GM23338 (cell line): ENCODE results near the gene KCNJ4. TPM values are rescaled to one million over a fixed set of nuclear protein-coding genes. Genes with fewer than 3 reads are reported as not detected.

Experiments used
- ATAC-seq: fragments of 200-7000 bp; cut with Tn5 transposase; 3 replicates; pipeline ENCODE4 v1.9.1; 2020
- DNase-seq: peaks from one replicate; pipeline ENCODE4 v3.0.0-alpha.2; 2015; ENCODE audit warnings: low spot score
- H2AFZ ChIP-seq: fragments of 200-600 bp; sonication (generic); 2 replicates; pipeline ENCODE4 v1.8.0; 2016; ENCODE audit warnings: antibody characterized with exemption, mild to moderate bottlenecking, moderate library complexity
- H3F3A ChIP-seq: fragments of 200-600 bp; sonication (generic); replicated peaks from 2 replicates; pipeline ENCODE4 v1.8.0; 2017; ENCODE audit warnings: antibody characterized with exemption, mixed run types, low read depth
- H3K27ac ChIP-seq: fragments of 200-600 bp; sonication (generic); 2 replicates; pipeline ENCODE4 v1.6.1; 2016; ENCODE audit warnings: low read depth
- H3K27me3 ChIP-seq: fragments of 200-600 bp; sonication (generic); 2 replicates; pipeline ENCODE4 v1.8.0; 2016; ENCODE audit warnings: mild to moderate bottlenecking, mixed run types, moderate library complexity; ENCODE audit not compliant: insufficient read depth
- H3K36me3 ChIP-seq: fragments of 200-600 bp; sonication (generic); 2 replicates; pipeline ENCODE4 v1.8.0; 2016; ENCODE audit warnings: mild to moderate bottlenecking; ENCODE audit not compliant: insufficient read depth
- H3K4me1 ChIP-seq: fragments of 200-600 bp; sonication (generic); 2 replicates; pipeline ENCODE4 v1.8.0; 2016; ENCODE audit warnings: mild to moderate bottlenecking, moderate library complexity; ENCODE audit not compliant: insufficient read depth
- H3K4me2 ChIP-seq: fragments of 200-600 bp; sonication (generic); 2 replicates; pipeline ENCODE4 v1.7.1; 2017; ENCODE audit warnings: mixed run types
- H3K4me3 ChIP-seq: fragments of 200-600 bp; sonication (generic); 2 replicates; pipeline ENCODE4 v1.6.1; 2016; ENCODE audit warnings: mixed run types
- H3K79me2 ChIP-seq: fragments of 200-600 bp; sonication (generic); replicated peaks from 2 replicates; pipeline ENCODE4 v1.8.0; 2017; ENCODE audit warnings: mild to moderate bottlenecking; ENCODE audit not compliant: insufficient read depth
- H3K9me2 ChIP-seq: fragments of 200-600 bp; sonication (generic); 2 replicates; pipeline ENCODE4 v1.8.0; 2017; ENCODE audit not compliant: insufficient read depth
- H4K20me1 ChIP-seq: fragments of 200-600 bp; sonication (generic); replicated peaks from 2 replicates; pipeline ENCODE4 v1.8.0; 2017; ENCODE audit warnings: mild to moderate bottlenecking; ENCODE audit not compliant: insufficient read depth
- H3K27ac Mint-ChIP-seq: 2 replicates; pipeline ENCODE4 v1.8.0; 2020; ENCODE audit warnings: inconsistent platforms, mild to moderate bottlenecking, moderate library complexity, mixed read lengths
- H3K27me3 Mint-ChIP-seq: 3 replicates; pipeline ENCODE4 v1.8.0; 2022; ENCODE audit warnings: low read depth, mild to moderate bottlenecking, moderate library complexity, mixed read lengths, inconsistent platforms; ENCODE audit not compliant: insufficient read depth, poor library complexity
- H3K36me3 Mint-ChIP-seq: 3 replicates; pipeline ENCODE4 v1.8.0; 2021; ENCODE audit warnings: low read depth, mild to moderate bottlenecking, inconsistent platforms, moderate library complexity, mixed read lengths
- H3K4me1 Mint-ChIP-seq: 3 replicates; pipeline ENCODE4 v1.8.0; 2020; ENCODE audit warnings: mild to moderate bottlenecking, inconsistent platforms, mixed read lengths
- H3K4me3 Mint-ChIP-seq: 3 replicates; pipeline ENCODE4 v1.8.0; 2021; ENCODE audit warnings: moderate library complexity, mild to moderate bottlenecking, inconsistent platforms, mixed read lengths
- H3K9me3 Mint-ChIP-seq: 3 replicates; pipeline ENCODE4 v1.8.0; 2020; ENCODE audit warnings: moderate library complexity, mild to moderate bottlenecking, inconsistent platforms, mixed read lengths
- CREB1 ChIP-seq: fragments of 250-450 bp; sonication (Bioruptor Pico); IDR thresholded peaks from 2 replicates; pipeline ENCODE4 v1.5.0; 2020; ENCODE audit warnings: low read depth, mild to moderate bottlenecking, moderate library complexity
- EZH2 ChIP-seq: fragments of 200-600 bp; sonication (generic); IDR thresholded peaks from one replicate; pipeline ENCODE4 v1.8.0; 2017; ENCODE audit warnings: antibody characterized with exemption, mild to moderate bottlenecking, low read depth; ENCODE audit not compliant: unreplicated experiment
- EZH2phosphoT487 ChIP-seq: fragments of 200-600 bp; sonication (generic); IDR thresholded peaks from one replicate; pipeline ENCODE4 v1.8.1; 2018; ENCODE audit warnings: antibody characterized with exemption; ENCODE audit not compliant: unreplicated experiment
- JUNB ChIP-seq: IDR thresholded peaks from one replicate; pipeline ENCODE4 v1.6.1; 2016; ENCODE audit warnings: antibody characterized with exemption; ENCODE audit not compliant: unreplicated experiment
- NANOG ChIP-seq: IDR thresholded peaks from 2 replicates; pipeline ENCODE4 v1.6.1; 2016; ENCODE audit warnings: antibody characterized with exemption, borderline replicate concordance
- POLR2AphosphoS5 ChIP-seq: IDR thresholded peaks from 2 replicates; pipeline ENCODE4 v1.6.1; 2016; ENCODE audit warnings: antibody characterized with exemption, low read depth
- STAT1 ChIP-seq: IDR thresholded peaks from one replicate; pipeline ENCODE4 v1.6.1; 2016; ENCODE audit warnings: antibody characterized with exemption; ENCODE audit not compliant: unreplicated experiment
- ZNF114 ChIP-seq: fragments of 250-450 bp; sonication (Bioruptor Pico); IDR thresholded peaks from 2 replicates; pipeline ENCODE4 v1.5.0; 2020; ENCODE audit warnings: mild to moderate bottlenecking, moderate library complexity
- ZNF331 ChIP-seq: fragments of 250-450 bp; sonication (Bioruptor Pico); IDR thresholded peaks from 2 replicates; pipeline ENCODE4 v1.5.0; 2020; ENCODE audit warnings: low read depth, mild to moderate bottlenecking, moderate library complexity
- polyA plus RNA-seq: library from polyadenylated mRNA; unstranded; fragments of >200 nt; fragmentation: Nextera tagmentation; extraction: Ambion mirVana; gene quantifications from 2 replicates; pipeline ENCODE4 v1.2.1, GENCODE V29; 2016
- total RNA-seq: library from RNA; depleted of rRNA; stranded (reverse); fragments of >200 nt; shearing (Covaris generic); gene quantifications from 2 replicates; pipeline ENCODE4 v1.2.3, GENCODE V29; 2014
- TF ChIP-seq, protein P1 (sequence below): IDR thresholded peaks from one replicate; pipeline ENCODE4 v1.6.1; 2018; ENCODE audit warnings: antibody characterized with exemption; ENCODE audit not compliant: unreplicated experiment
- TF ChIP-seq, protein P2 (sequence below): fragments of 250-450 bp; sonication (Bioruptor Pico); IDR thresholded peaks from 2 replicates; pipeline ENCODE4 v1.5.0; 2020; ENCODE audit warnings: mild to moderate bottlenecking, moderate library complexity
- TF ChIP-seq, protein P3 (sequence below), 2 experiments: fragments of 200-600 bp in 1 of 2; sonication (generic) in 1 of 2; conservative IDR thresholded peaks; 2 replicates each; pipeline versions ENCODE4 v1.5.1 to v1.6.1; 2016 to 2017; ENCODE audit warnings: antibody characterized with exemption in 2 of 2, low read depth in 2 of 2, mild to moderate bottlenecking in 2 of 2, moderate library complexity in 1 of 2
- TF ChIP-seq, protein P4 (sequence below): IDR thresholded peaks from 2 replicates; pipeline ENCODE4 v1.6.1; 2016; ENCODE audit warnings: antibody characterized with exemption

KCNJ4 gene
- total and polyA plus RNA-seq, 2 experiments from 2014 or later, result 0.23 to 1.3 TPM

DNA sequence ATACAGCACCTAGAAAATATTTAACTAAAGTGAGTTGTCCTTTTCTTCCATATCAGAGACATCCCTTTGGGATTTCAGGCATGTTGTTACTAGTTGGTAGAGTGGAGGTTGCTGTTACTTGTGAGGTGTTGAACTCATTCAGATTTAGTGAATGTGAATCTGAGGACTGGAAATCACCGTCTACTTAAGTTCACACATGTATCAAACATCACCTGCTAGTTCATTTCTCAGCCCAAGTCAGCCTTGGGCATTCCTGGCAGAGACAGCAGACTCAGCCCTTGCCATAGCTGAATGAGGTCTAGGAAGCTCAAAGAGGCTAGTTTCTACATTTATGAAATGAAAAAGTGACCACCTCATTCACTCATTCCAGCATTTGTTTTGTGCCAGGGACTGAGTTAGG lies 22.6 kb upstream of the KCNJ4 start:
- H3F3A ChIP-seq, result peaks cover 26% of the 10 kb centered on the region
- ATAC-seq, result no peak
- H3K27me3 ChIP-seq, result no peaks in the 10 kb centered on the region
- no peak overlapping the region for H2AFZ ChIP-seq
- Mint-ChIP-seq H3K4me1 (peaks cover 4% of the 10 kb centered on the region; the same call in 2 of the 3 replicates), H3K27ac (no peak overlapping the region), H3K9me3 (no peaks in the 10 kb centered on the region), H3K27me3 (peaks cover 11% of the 10 kb centered on the region), H3K36me3 (peaks cover 21% of the 10 kb centered on the region; the same call in 2 of the 3 replicates), H3K4me3 (no peak overlapping the region)
- peaks cover 7% of the 10 kb centered on the region; the same call in 1 of the 2 replicates for H3K36me3 ChIP-seq
- H3K4me1 ChIP-seq, result no peaks in the 10 kb centered on the region
- H3K27ac ChIP-seq, result no peak overlapping the region
- peaks cover 10% of the 10 kb centered on the region for H4K20me1 ChIP-seq
- TF ChIP-seq NANOG (no peak), ZNF331 (CRISPR knock-in tag) (no peak), ZNF114 (no peak), STAT1 (no peak), POLR2AphosphoS5 (no peak), JUNB (no peak), CREB1 (CRISPR knock-in tag) (no peak), EZH2phosphoT487 (no peak), EZH2 (no peak)
- TF ChIP-seq, protein P1, sequence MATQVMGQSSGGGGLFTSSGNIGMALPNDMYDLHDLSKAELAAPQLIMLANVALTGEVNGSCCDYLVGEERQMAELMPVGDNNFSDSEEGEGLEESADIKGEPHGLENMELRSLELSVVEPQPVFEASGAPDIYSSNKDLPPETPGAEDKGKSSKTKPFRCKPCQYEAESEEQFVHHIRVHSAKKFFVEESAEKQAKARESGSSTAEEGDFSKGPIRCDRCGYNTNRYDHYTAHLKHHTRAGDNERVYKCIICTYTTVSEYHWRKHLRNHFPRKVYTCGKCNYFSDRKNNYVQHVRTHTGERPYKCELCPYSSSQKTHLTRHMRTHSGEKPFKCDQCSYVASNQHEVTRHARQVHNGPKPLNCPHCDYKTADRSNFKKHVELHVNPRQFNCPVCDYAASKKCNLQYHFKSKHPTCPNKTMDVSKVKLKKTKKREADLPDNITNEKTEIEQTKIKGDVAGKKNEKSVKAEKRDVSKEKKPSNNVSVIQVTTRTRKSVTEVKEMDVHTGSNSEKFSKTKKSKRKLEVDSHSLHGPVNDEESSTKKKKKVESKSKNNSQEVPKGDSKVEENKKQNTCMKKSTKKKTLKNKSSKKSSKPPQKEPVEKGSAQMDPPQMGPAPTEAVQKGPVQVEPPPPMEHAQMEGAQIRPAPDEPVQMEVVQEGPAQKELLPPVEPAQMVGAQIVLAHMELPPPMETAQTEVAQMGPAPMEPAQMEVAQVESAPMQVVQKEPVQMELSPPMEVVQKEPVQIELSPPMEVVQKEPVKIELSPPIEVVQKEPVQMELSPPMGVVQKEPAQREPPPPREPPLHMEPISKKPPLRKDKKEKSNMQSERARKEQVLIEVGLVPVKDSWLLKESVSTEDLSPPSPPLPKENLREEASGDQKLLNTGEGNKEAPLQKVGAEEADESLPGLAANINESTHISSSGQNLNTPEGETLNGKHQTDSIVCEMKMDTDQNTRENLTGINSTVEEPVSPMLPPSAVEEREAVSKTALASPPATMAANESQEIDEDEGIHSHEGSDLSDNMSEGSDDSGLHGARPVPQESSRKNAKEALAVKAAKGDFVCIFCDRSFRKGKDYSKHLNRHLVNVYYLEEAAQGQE, result no peak
- TF ChIP-seq, protein P2, sequence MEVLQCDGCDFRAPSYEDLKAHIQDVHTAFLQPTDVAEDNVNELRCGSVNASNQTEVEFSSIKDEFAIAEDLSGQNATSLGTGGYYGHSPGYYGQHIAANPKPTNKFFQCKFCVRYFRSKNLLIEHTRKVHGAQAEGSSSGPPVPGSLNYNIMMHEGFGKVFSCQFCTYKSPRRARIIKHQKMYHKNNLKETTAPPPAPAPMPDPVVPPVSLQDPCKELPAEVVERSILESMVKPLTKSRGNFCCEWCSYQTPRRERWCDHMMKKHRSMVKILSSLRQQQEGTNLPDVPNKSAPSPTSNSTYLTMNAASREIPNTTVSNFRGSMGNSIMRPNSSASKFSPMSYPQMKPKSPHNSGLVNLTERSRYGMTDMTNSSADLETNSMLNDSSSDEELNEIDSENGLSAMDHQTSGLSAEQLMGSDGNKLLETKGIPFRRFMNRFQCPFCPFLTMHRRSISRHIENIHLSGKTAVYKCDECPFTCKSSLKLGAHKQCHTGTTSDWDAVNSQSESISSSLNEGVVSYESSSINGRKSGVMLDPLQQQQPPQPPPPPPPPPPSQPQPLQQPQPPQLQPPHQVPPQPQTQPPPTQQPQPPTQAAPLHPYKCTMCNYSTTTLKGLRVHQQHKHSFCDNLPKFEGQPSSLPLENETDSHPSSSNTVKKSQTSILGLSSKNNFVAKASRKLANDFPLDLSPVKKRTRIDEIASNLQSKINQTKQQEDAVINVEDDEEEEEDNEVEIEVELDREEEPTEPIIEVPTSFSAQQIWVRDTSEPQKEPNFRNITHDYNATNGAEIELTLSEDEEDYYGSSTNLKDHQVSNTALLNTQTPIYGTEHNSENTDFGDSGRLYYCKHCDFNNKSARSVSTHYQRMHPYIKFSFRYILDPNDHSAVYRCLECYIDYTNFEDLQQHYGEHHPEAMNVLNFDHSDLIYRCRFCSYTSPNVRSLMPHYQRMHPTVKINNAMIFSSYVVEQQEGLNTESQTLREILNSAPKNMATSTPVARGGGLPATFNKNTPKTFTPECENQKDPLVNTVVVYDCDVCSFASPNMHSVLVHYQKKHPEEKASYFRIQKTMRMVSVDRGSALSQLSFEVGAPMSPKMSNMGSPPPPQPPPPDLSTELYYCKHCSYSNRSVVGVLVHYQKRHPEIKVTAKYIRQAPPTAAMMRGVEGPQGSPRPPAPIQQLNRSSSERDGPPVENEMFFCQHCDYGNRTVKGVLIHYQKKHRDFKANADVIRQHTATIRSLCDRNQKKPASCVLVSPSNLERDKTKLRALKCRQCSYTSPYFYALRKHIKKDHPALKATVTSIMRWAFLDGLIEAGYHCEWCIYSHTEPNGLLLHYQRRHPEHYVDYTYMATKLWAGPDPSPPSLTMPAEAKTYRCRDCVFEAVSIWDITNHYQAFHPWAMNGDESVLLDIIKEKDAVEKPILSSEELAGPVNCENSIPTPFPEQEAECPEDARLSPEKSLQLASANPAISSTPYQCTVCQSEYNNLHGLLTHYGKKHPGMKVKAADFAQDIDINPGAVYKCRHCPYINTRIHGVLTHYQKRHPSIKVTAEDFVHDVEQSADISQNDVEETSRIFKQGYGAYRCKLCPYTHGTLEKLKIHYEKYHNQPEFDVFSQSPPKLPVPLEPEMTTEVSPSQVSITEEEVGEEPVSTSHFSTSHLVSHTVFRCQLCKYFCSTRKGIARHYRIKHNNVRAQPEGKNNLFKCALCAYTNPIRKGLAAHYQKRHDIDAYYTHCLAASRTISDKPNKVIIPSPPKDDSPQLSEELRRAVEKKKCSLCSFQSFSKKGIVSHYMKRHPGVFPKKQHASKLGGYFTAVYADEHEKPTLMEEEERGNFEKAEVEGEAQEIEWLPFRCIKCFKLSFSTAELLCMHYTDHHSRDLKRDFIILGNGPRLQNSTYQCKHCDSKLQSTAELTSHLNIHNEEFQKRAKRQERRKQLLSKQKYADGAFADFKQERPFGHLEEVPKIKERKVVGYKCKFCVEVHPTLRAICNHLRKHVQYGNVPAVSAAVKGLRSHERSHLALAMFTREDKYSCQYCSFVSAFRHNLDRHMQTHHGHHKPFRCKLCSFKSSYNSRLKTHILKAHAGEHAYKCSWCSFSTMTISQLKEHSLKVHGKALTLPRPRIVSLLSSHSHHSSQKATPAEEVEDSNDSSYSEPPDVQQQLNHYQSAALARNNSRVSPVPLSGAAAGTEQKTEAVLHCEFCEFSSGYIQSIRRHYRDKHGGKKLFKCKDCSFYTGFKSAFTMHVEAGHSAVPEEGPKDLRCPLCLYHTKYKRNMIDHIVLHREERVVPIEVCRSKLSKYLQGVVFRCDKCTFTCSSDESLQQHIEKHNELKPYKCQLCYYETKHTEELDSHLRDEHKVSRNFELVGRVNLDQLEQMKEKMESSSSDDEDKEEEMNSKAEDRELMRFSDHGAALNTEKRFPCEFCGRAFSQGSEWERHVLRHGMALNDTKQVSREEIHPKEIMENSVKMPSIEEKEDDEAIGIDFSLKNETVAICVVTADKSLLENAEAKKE (CRISPR knock-in tag), result no peak
- TF ChIP-seq, protein P3, sequence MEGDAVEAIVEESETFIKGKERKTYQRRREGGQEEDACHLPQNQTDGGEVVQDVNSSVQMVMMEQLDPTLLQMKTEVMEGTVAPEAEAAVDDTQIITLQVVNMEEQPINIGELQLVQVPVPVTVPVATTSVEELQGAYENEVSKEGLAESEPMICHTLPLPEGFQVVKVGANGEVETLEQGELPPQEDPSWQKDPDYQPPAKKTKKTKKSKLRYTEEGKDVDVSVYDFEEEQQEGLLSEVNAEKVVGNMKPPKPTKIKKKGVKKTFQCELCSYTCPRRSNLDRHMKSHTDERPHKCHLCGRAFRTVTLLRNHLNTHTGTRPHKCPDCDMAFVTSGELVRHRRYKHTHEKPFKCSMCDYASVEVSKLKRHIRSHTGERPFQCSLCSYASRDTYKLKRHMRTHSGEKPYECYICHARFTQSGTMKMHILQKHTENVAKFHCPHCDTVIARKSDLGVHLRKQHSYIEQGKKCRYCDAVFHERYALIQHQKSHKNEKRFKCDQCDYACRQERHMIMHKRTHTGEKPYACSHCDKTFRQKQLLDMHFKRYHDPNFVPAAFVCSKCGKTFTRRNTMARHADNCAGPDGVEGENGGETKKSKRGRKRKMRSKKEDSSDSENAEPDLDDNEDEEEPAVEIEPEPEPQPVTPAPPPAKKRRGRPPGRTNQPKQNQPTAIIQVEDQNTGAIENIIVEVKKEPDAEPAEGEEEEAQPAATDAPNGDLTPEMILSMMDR (conservative IDR thresholded peaks at IDR 0.05; ENCODE audit: low read depth in 2 of 2), result no peak
- TF ChIP-seq, protein P4, sequence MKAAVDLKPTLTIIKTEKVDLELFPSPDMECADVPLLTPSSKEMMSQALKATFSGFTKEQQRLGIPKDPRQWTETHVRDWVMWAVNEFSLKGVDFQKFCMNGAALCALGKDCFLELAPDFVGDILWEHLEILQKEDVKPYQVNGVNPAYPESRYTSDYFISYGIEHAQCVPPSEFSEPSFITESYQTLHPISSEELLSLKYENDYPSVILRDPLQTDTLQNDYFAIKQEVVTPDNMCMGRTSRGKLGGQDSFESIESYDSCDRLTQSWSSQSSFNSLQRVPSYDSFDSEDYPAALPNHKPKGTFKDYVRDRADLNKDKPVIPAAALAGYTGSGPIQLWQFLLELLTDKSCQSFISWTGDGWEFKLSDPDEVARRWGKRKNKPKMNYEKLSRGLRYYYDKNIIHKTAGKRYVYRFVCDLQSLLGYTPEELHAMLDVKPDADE, result no peak
- H3K79me2 ChIP-seq, result no peaks in the 10 kb centered on the region
- H3K9me2 ChIP-seq, result no peaks in the 10 kb centered on the region
- no peak for DNase-seq
- H3K4me2 ChIP-seq, result no peak overlapping the region
- no peak overlapping the region for H3K4me3 ChIP-seq
